ENCODE results near the gene SFXN2.
"Not testable (repeated sequence)": the region's sequence is repeated elsewhere in the genome, so short reads cannot be mapped to it uniquely, and the experiment has no call there.

Gene SFXN2

GRCh38 chr10:102714621-102715455, at the start of gene SFXN2:
Gene SFXN2, plus strand, starts transcription at chr10:102714636. Its CDS starts 12,001 bp downstream, at chr10:102726637.
- no peak for DNase-seq (ENCODE audit: low spot score)
- peak; percentile 1 for TF ChIP-seq CTCF (IDR thresholded peaks at IDR 0.05; ENCODE audit: extremely low read depth, missing control alignments)

- DNase-seq (ENCODE audit: low spot score): no peak
- no peak for TF ChIP-seq CTCF (IDR thresholded peaks at IDR 0.05; ENCODE audit: extremely low read depth, missing control alignments)
Observed at GRCh38 chr10:102665904-102666509, 48.4 kb upstream of the SFXN2 start.

GRCh38 chr10:102667411-102667810, 47.0 kb upstream of the SFXN2 start:
- not testable (repeated sequence) for DNase-seq (ENCODE audit: low spot score)

- DNase-seq (ENCODE audit: low spot score): no peak
- no peak for TF ChIP-seq CTCF (IDR thresholded peaks at IDR 0.05; ENCODE audit: extremely low read depth, missing control alignments)
Observed at GRCh38 chr10:102668326-102669107, 45.9 kb upstream of the SFXN2 start.

GRCh38 chr10:102669206-102670064, 45.0 kb upstream of the SFXN2 start:
- no peak for DNase-seq (ENCODE audit: low spot score)

GRCh38 chr10:102670065-102670670, 44.3 kb upstream of the SFXN2 start:
- no peak for TF ChIP-seq CTCF (IDR thresholded peaks at IDR 0.05; ENCODE audit: extremely low read depth, missing control alignments)
- DNase-seq (ENCODE audit: low spot score): no peak

More at GRCh38 chr10:102669206-102670064, 45.0 kb upstream of the SFXN2 start:
- TF ChIP-seq CTCF (IDR thresholded peaks at IDR 0.05; ENCODE audit: extremely low read depth, missing control alignments): no peak

Measured in GM20000 (cell line).